ENCODE measurements around the gene ANKRD52. TPM values are rescaled to one million over a fixed set of nuclear protein-coding genes. Genes with fewer than 3 reads are reported as not detected.

The ANKRD52 gene
- total and polyA plus RNA-seq, 10 of the 15 experiments (the other 5 are each of a cell fraction or from before 2014, with no cell fraction given) = 0.90 to 55.3 (median 16.1) TPM

DNA sequence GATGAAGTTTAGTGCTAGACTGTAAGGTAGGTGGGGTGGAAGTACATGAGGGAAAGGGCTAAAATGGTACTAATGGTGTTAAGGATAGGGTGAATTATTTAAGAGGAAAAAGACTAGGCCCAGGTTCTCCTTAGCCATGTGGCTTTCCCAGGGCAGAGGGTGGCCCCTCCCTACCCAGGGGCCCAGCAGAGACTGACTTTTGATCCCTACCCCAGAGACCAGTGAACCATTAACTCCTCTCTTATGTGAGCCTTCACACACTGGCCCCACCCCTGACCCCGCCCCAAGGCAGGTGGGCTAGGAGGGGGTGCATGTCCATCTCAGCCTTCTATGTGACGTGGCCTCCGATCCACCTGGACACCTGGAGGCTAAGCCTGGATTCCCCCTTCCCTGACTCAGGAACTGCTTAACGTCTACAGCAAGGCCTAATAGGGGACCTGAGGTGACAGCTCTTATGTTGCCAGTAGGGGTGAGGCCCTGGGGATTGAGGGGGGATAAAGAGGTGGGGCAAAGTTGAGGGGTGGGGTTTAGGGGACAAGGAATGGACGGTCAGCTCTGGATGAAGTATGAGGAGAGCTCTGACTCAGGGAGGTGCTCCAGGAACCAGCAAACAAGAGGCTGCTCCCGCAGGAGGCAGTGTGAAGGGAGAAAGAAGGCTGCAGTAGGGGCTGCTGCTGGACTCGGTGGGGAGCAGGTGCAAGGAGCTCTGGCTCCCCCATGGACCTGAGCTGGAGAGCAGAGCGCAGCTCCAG lies 27.6 kb downstream of the ANKRD52 start:
- no peak for DNase-seq (ENCODE audit: low read depth, low spot score)
- FAIRE-seq = no peak
- SMC1A ChIA-PET (ENCODE audit: uncharacterized antibody, unreplicated experiment) = interaction anchor here (1.0 kb wide), 1 partner anchor 10 kb away, joined by 3 read pairs; no protein-coding TSS in a partner anchor
- H3K79me2 ChIP-seq (ENCODE audit: control insufficient read depth, insufficient read depth, low read length) = no peaks in the 10 kb centered on the region
- H3K9ac ChIP-seq (ENCODE audit: control insufficient read depth, insufficient read depth, low read length) = no peak overlapping the region
- intact Hi-C loops (cut with micrococcal nuclease; ENCODE audit: unreplicated experiment) (no loop called here), in situ Hi-C loops (cut with MboI) (no loop called here)
- 45% methylated on average over 8 of the region's 8 CpGs for WGBS (ENCODE audit: insufficient coverage, insufficient replicate concordance, low lambda C conversion rate, missing lambda C conversion rate)
- no peak overlapping the region for H3K27ac ChIP-seq (ENCODE audit: control insufficient read depth, insufficient read depth)
- no peak overlapping the region for H3K4me3 ChIP-seq
- no peaks in the 10 kb centered on the region for H3K9me3 ChIP-seq (replicated peaks; ENCODE audit: control insufficient read depth, insufficient read depth, low read length)
- no peak for TF ChIP-seq FOS (IDR thresholded peaks at IDR 0.05; ENCODE audit: borderline replicate concordance, extremely low read depth, insufficient read length)
- TF ChIP-seq NR2C1 (IDR thresholded peaks at IDR 0.05) = no peak
- TF ChIP-seq EZH2 (IDR thresholded peaks at IDR 0.05; ENCODE audit: borderline replicate concordance, control insufficient read depth, low read depth, low read length) = no peak
- no peak for TF ChIP-seq NRF1 (conservative IDR thresholded peaks at IDR 0.05; ENCODE audit: low read depth, low read length)
- TF ChIP-seq ASH2L (IDR thresholded peaks at IDR 0.05; ENCODE audit: borderline replicate concordance, low read depth) = no peak
- TF ChIP-seq BHLHE40 (IDR thresholded peaks at IDR 0.05; ENCODE audit: borderline replicate concordance in 1 of 2, low read depth in 2 of 2, low read length in 1 of 2) = no peak
- TF ChIP-seq CHD1 (IDR thresholded peaks at IDR 0.05; ENCODE audit: low read depth, low read length) = no peak
- no peak for TF ChIP-seq POU2F2 (IDR thresholded peaks at IDR 0.05; ENCODE audit: borderline replicate concordance, low read depth, low read length)
- ATAC-seq = peak; percentile 24; the same call in 1 of the 3 replicates
- POLR2A ChIA-PET = no interaction called here
- no TSS peak for BruUV-seq (replicated peaks)
- H3K36me3 ChIP-seq (ENCODE audit: control insufficient read depth in 2 of 2, insufficient read depth in 2 of 2, low read length in 1 of 2) = peaks cover 0 to 2% of the 10 kb centered on the region in 2 experiments; a peak in 2 of 4 replicates
- H3K27me3 ChIP-seq (replicated peaks in 1 of 2; ENCODE audit: control insufficient read depth in 2 of 2, insufficient read depth in 2 of 2, low read length in 1 of 2) = no peaks in the 10 kb centered on the region
- RAD21 ChIA-PET (ENCODE audit: unreplicated experiment) = interaction anchor here (1.7 kb wide), 1 partner anchor 24 kb away, joined by 6 read pairs; no protein-coding TSS in a partner anchor
- H4K20me1 ChIP-seq (ENCODE audit: control insufficient read depth, insufficient read depth) = no peaks in the 10 kb centered on the region
- no peaks in the 10 kb centered on the region for H3K4me1 ChIP-seq (ENCODE audit: control insufficient read depth, insufficient read depth, low read length)
- CTCF ChIA-PET = interaction anchor here (0.6 to 0.9 kb wide), 2 partner anchors 18 to 234 kb away, joined by 3 read pairs; no protein-coding TSS in a partner anchor
- no peak overlapping the region for H3K4me2 ChIP-seq (ENCODE audit: control insufficient read depth, insufficient read depth)
- H2AFZ ChIP-seq (ENCODE audit: control insufficient read depth, low read depth, low read length) = no peak overlapping the region

Measured in GM12878 (cell line).